ENCODE data around the gene AGGF1.

DNA sequence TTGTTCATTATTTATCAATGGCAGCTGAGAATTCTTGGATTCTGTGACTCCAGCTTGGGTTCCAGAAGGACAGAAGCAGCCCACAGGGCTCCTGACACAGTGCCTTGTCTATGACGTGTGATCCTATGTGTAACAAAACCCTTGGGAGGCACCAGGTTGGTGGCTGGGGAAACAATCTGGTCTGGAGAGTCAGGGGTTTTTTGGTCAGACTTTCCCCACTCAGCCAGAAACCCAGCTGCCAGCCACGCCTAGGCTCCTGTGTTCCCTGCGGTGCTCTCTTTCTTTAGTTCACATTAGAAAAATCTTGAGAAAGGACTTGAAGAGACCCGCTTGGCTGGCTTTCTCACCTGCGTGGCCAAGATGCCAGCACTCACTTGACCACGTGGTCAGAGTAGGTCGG is 72.3 kb downstream of the AGGF1 start:
- TF ChIP-seq, protein P1, sequence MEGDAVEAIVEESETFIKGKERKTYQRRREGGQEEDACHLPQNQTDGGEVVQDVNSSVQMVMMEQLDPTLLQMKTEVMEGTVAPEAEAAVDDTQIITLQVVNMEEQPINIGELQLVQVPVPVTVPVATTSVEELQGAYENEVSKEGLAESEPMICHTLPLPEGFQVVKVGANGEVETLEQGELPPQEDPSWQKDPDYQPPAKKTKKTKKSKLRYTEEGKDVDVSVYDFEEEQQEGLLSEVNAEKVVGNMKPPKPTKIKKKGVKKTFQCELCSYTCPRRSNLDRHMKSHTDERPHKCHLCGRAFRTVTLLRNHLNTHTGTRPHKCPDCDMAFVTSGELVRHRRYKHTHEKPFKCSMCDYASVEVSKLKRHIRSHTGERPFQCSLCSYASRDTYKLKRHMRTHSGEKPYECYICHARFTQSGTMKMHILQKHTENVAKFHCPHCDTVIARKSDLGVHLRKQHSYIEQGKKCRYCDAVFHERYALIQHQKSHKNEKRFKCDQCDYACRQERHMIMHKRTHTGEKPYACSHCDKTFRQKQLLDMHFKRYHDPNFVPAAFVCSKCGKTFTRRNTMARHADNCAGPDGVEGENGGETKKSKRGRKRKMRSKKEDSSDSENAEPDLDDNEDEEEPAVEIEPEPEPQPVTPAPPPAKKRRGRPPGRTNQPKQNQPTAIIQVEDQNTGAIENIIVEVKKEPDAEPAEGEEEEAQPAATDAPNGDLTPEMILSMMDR (IDR thresholded peaks at IDR 0.05): no peak
- TF ChIP-seq POLR2A (IDR thresholded peaks at IDR 0.05): no peak

Data from adrenal gland (tissue), 5 donors.